Adrenal gland (tissue), 12 donors: ENCODE results near the gene CFAP97D2. TPM values are rescaled to one million over a fixed set of nuclear protein-coding genes. Genes with fewer than 3 reads are reported as not detected.

ENCODE experiments used
- DNase-seq, 7 donors: peaks; one replicate each; pipeline ENCODE4 v3.0.0-alpha.2; 2019 to 2020
- H3K27ac ChIP-seq, 5 donors: fragments of 200-600 bp; sonication (generic) in 4 of 5; 1 replicate in 3 of 5; 2 replicates in 2 of 5; pipeline versions ENCODE4 v1.5.1 to v1.8.0; 2016 to 2020; ENCODE audit warnings: mild to moderate bottlenecking in 1 of 5
- H3K27me3 ChIP-seq: fragments of 200-600 bp; 2 replicates; pipeline ENCODE4 v1.8.0; 2021
- H3K36me3 ChIP-seq, 2 donors: fragments of 200-600 bp; replicated peaks in 1 of 2; 1 replicate in 1 of 2; 2 replicates in 1 of 2; pipeline versions ENCODE4 v1.5.1 to v1.8.0; 2018 to 2022
- H3K4me1 ChIP-seq, 2 donors: fragments of 200-600 bp; replicated peaks in 1 of 2; 1 replicate in 1 of 2; 2 replicates in 1 of 2; pipeline versions ENCODE4 v1.5.1 to v1.8.0; 2018 to 2021
- H3K4me3 ChIP-seq, 4 donors: fragments of 200-600 bp; sonication (generic) in 3 of 4; one replicate each; pipeline ENCODE4 v1.5.1; 2016 to 2018
- H3K9me3 ChIP-seq, 3 donors: fragments of 200-600 bp; sonication (generic) in 1 of 3; replicated peaks in 1 of 3; 1 replicate in 2 of 3; 2 replicates in 1 of 3; pipeline versions ENCODE4 v1.5.1 to v1.8.0; 2016 to 2021
- CTCF ChIP-seq, 6 experiments: fragments of 450-650 bp in 4 of 6; fragments of 200-600 bp in 2 of 6; sonication (generic) in 1 of 6; IDR thresholded peaks; 1 replicate in 5 of 6; 2 replicates in 1 of 6; pipeline versions ENCODE4 v1.5.1 to v1.8.0; 2016 to 2021; ENCODE audit warnings: antibody characterized with exemption in 6 of 6, mild to moderate bottlenecking in 2 of 6, moderate library complexity in 1 of 6
- POLR2A ChIP-seq, 2 donors: fragments of 450-650 bp; IDR thresholded peaks; one replicate each; pipeline ENCODE4 v1.6.1; 2017; ENCODE audit warnings: antibody characterized with exemption in 2 of 2, mild to moderate bottlenecking in 2 of 2, moderate library complexity in 1 of 2
- WGBS, 4 donors: extraction: QIAGEN DNeasy Blood & Tissue Kit in 2 of 4; methylation state at CpG; one replicate each; pipeline versions ENCODE4 v1.1.5 to v1.1.7; 2013 to 2017; 5-methylcytosine and 5-hydroxymethylcytosine counted together
- intact Hi-C, 2 donors: fragments of 100-400 bp; cut with DNase I; formaldehyde crosslinking; loops; one replicate each; pipeline versions ENCODE4 v1.14.1 to v1.15.0; 2022 to 2023
- polyA plus RNA-seq, 3 donors: library from polyadenylated mRNA; stranded (reverse); fragments of 200-250 nt in 2 of 3; fragments of 350-450 nt in 1 of 3; fragmentation: Illumina TruSeq in 1 of 3; extraction: RNeasy Lipid Tissue Mini Kit (QIAGEN cat#74804) in 1 of 3; gene quantifications; one replicate each; pipeline ENCODE4 v1.2.3, GENCODE V29; 2013 to 2014
- total RNA-seq, 9 donors: library from RNA; depleted of rRNA in 4 of 9; stranded (reverse); fragments of >200 nt in 4 of 9; fragments of 120-200 nt in 1 of 9; fragmentation: NEBNext Ultra II Directional in 1 of 9; extraction: Animal tissue kit (Norgen Biotek cat#: 25700) in 1 of 9; gene quantifications; one replicate each; pipeline versions ENCODE4 v1.1.0 to v1.2.4, GENCODE V29; 2013 to 2023
- donor health status: healthy with polysubstance abuse.
- donor health status: Bipolar disorder and iron deficiency.
- donor health status: DM: yes; HTN: yes; CAD: no.
- donor health status: DM: no; HTN: no; CAD: no.
- donor health status: DM: no; HTN: no; CAD: no.
- donor health status: DM: yes; HTN: yes; CAD: no.

Gene CFAP97D2
- total and polyA plus RNA-seq, 12 donors: not detected

DNA sequence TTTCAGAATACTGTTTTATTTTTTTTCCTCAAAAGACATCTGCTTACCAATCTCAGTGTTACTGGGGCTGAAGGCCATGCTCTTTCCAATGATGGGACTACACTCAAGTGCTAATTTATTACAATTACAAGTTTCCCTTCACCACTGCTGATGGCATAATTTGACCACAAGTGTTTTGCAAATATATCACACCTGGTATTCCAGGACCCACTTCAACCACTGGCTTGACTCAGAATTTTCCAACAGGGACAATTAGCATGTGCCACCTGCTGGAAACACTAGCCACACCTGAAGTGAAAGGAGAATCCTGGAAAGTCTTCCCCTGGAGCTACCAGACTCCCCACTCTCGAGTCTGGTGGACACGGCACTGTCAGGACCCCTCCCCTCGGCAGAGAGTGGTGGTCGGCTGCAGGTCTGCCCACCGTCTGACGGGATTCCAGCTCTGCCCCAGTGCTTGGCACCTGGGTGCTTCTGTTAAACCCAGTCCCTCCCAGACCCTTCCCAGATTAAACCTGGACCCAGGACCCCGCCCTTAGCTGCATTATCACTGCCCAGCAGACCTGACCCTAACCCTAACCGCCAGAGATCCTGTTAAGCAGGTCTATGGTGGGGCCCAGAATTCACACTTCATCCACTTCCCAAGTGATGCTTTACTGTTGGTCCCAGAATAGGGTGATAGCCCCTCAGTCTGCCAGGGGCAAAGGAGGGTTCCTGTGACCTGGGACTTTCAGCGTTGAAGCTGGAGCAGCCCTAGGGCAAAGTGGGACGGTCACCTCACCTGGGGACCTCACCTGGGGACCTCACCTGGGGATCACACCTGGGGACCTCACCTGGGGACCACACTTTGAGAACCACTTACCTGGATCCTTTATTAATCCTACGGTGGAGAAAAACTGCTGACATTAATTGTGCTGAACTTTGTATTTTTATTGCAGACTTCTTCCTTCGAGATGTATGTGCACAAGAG, 29.0 kb upstream of the CFAP97D2 start:
- Histone ChIP-seq H3K27me3 (no peaks in the 10 kb centered on the region), H3K27ac (no peak overlapping the region), H3K9me3 (no peaks in the 10 kb centered on the region), H3K36me3 (no peaks in the 10 kb centered on the region), H3K4me1 (no peaks in the 10 kb centered on the region), H3K4me3 (no peak overlapping the region)
- WGBS, 4 donors: 78 to 83% (median 82%) methylated on average over 5 to 12 of the region's 12 CpGs
- TF ChIP-seq POLR2A (IDR thresholded peaks at IDR 0.05) (no peak), CTCF (IDR thresholded peaks at IDR 0.05) (no peak)
- intact Hi-C loops: no loop called here
- no peak for DNase-seq

- Histone ChIP-seq H3K9me3 (no peaks in the 10 kb centered on the region), H3K4me3 (no peak overlapping the region), H3K36me3 (no peaks in the 10 kb centered on the region), H3K27me3 (no peaks in the 10 kb centered on the region), H3K27ac (no peak overlapping the region), H3K4me1 (no peaks in the 10 kb centered on the region)
- no peak for TF ChIP-seq POLR2A (IDR thresholded peaks at IDR 0.05)
- no peak for DNase-seq
- 71 to 74% (median 73%) methylated on average over 8 to 10 of the region's 10 CpGs for WGBS, 4 donors
- intact Hi-C loops: no loop called here
Observed at GRCh38 chr13:114151031-114151430, 28.0 kb upstream of the CFAP97D2 start.

DNA sequence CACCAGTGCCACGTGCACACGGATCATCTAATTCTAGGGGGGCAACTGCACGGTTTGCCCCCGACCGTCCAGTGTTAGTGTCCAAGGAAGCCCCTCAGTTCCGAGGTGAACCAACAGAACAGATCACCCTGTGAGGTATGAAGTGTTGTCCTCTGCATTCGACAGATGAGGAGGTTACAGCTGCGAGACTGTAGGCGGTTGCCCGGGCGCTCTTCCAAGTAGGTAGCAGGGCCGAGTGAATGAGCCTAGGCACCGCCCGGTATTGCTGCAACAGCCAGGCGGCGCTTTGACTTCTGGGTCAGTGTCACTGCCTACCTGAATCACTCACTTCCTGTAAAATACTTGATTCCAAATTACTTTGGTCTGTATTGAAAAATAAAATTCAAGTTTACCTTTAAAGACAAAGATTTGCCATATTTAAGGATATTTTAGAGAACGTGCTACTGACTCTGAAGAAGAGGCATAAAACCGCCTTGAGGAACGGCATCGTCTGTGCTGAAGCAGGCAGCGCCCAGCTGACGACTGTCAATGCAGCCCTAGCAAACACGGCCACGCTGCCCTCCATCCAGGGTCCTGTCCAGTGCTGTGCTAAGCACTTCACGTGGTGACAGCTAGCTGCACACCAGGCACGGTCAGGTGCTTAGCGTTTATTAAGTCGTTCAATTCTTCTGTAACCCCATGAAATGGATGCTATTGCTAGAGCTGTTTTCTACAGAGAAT, 27.3 kb upstream of the CFAP97D2 start:
- Histone ChIP-seq H3K27ac (no peak overlapping the region), H3K9me3 (no peaks in the 10 kb centered on the region), H3K4me3 (no peak overlapping the region), H3K27me3 (no peaks in the 10 kb centered on the region), H3K36me3 (no peaks in the 10 kb centered on the region), H3K4me1 (no peaks in the 10 kb centered on the region)
- WGBS, 4 donors: 75 to 82% (median 79%) methylated on average over 24 to 28 of the region's 28 CpGs
- intact Hi-C loops: no loop called here
- peak in 1 of 7 donors; percentile 10 for DNase-seq
- no peak for TF ChIP-seq CTCF (IDR thresholded peaks at IDR 0.05)
- TF ChIP-seq POLR2A (IDR thresholded peaks at IDR 0.05): no peak

GRCh38 chr13:114152285-114152645, 26.8 kb upstream of the CFAP97D2 start:
- TF ChIP-seq CTCF (IDR thresholded peaks at IDR 0.05) (no peak), POLR2A (IDR thresholded peaks at IDR 0.05) (no peak)
- intact Hi-C loops: no loop called here
- no peak overlapping the region for H3K4me3 ChIP-seq
- no peaks in the 10 kb centered on the region for H3K4me1 ChIP-seq
- H3K27ac ChIP-seq: no peak overlapping the region
- 75 to 88% (median 86%) methylated on average over 7 of the region's 7 CpGs for WGBS, 4 donors
- H3K36me3 ChIP-seq: no peaks in the 10 kb centered on the region
- DNase-seq: no peak
- no peaks in the 10 kb centered on the region for H3K9me3 ChIP-seq
- no peaks in the 10 kb centered on the region for H3K27me3 ChIP-seq
